Mucosa of stomach (tissue), 1 donor: ENCODE measurements around the gene LORICRIN.

Source experiments
- H3K27me3 ChIP-seq: one replicate; pipeline ENCODE4 v1.7.0; 2013; ENCODE audit warnings: mild to moderate bottlenecking, low read length; ENCODE audit not compliant: control insufficient read depth, insufficient read depth
- H3K36me3 ChIP-seq: one replicate; pipeline ENCODE4 v1.7.0; 2013; ENCODE audit warnings: low read length; ENCODE audit not compliant: control insufficient read depth, insufficient read depth
- H3K4me1 ChIP-seq: one replicate; pipeline ENCODE4 v1.7.0; 2013; ENCODE audit warnings: mild to moderate bottlenecking, low read length; ENCODE audit not compliant: control insufficient read depth, insufficient read depth
- H3K4me3 ChIP-seq: one replicate; pipeline ENCODE4 v1.7.0; 2013; ENCODE audit warnings: low read length
- H3K9ac ChIP-seq: one replicate; pipeline ENCODE4 v1.7.0; 2013; ENCODE audit warnings: mild to moderate bottlenecking, low read length, moderate library complexity
- H3K9me3 ChIP-seq: one replicate; pipeline ENCODE4 v1.7.0; 2013; ENCODE audit warnings: mild to moderate bottlenecking, low read length, moderate library complexity; ENCODE audit not compliant: control insufficient read depth
- donor health status: Pancreatic carcinoma.

The LORICRIN gene

GRCh38 chr1:153231363-153231762, 28.1 kb upstream of the LORICRIN start:
- Histone ChIP-seq H3K9me3 (no peaks in the 10 kb centered on the region), H3K9ac (no peak overlapping the region), H3K4me3 (no peak overlapping the region), H3K36me3 (no peaks in the 10 kb centered on the region), H3K27me3 (no peaks in the 10 kb centered on the region), H3K4me1 (peaks cover 46% of the 10 kb centered on the region)

DNA sequence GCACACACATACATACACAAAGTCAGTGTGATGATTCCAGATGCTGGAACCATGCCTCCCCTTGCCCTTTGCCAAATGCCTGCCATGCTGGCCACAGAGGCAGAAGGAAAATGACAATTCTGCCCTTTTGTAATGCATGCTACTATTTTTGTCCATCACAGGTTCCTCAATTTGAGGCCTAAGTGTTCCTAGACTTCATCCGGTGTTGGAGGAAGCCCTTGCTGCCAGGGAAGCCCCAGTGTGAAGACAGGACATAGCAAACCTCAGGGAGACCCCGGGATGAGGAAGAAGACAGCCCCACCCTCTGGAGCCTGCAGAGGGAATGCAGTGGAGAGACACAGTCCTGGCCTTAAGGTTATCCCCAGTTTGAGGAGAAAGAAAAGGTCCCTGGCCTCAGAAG, 27.7 kb upstream of the LORICRIN start:
- H3K4me1 ChIP-seq: peaks cover 46% of the 10 kb centered on the region
- H3K36me3 ChIP-seq: no peaks in the 10 kb centered on the region
- H3K9me3 ChIP-seq: no peaks in the 10 kb centered on the region
- H3K9ac ChIP-seq: no peak overlapping the region
- no peaks in the 10 kb centered on the region for H3K27me3 ChIP-seq
- no peak overlapping the region for H3K4me3 ChIP-seq

DNA sequence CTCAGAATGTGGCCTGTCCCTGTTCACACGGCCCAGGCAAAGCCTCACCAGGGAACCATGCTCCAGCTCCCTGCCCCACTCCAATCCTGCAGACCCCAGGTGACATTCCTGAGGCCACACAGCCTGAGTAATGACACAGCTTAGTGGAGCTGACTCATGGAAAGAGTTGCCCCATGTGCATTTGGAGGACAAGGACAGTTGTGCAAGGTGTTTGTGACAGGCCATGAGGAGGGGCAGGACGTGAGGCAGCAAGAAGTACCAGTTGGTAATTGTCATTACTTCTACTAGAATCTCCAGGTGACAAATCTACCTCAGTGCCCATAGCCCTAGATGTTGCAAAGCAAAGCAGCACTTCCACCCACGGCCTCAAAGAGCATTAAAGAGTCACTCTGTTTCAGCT, 26.9 kb upstream of the LORICRIN start:
- no peaks in the 10 kb centered on the region for H3K9me3 ChIP-seq
- no peaks in the 10 kb centered on the region for H3K27me3 ChIP-seq
- H3K4me3 ChIP-seq: no peak overlapping the region
- no peaks in the 10 kb centered on the region for H3K36me3 ChIP-seq
- peaks cover 53% of the 10 kb centered on the region for H3K4me1 ChIP-seq
- H3K9ac ChIP-seq: no peak overlapping the region

DNA sequence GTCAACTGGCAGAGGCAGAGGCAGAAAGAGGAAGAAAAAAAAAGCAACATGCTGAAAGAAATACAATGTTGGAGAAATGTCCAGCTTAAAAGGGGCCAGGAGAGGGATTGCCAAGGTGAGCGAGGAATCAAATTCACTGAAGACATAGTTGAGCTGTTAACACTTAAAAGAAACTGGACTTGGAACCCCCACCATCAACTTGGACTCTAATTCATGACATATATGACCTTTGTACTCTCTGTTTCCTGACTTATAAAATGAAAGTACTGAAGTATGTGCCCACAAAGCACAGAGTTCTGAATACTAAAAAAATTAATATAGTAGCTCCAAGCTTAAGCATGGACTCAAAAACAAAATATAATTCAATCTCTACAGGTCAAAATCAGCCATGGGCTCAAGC, 26.0 kb upstream of the LORICRIN start:
- no peak overlapping the region for H3K9ac ChIP-seq
- no peaks in the 10 kb centered on the region for H3K36me3 ChIP-seq

DNA sequence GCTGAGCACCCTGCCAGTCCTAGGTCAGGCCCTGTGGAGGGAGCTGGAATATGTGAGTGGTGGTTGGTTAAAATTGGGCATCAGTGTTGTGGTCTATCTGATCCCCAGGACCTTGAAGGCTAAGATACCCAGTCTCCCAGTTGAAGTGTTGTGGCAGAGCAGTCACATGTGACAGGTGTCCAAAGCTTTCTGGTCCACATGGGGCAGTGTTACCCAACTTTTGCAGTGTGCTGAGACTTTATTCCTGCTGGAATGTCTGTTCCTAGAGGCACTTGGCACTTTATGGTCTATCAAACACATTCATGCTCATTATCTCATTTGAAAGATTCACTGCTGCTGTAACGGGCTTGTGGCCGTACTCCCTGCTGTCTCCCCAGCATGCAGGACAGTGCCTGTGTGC, 21.0 kb upstream of the LORICRIN start:
- H3K9ac ChIP-seq: no peak overlapping the region
- H3K27me3 ChIP-seq: no peaks in the 10 kb centered on the region
- H3K9me3 ChIP-seq: no peaks in the 10 kb centered on the region
- peaks cover 17% of the 10 kb centered on the region for H3K4me1 ChIP-seq
- no peaks in the 10 kb centered on the region for H3K36me3 ChIP-seq
- H3K4me3 ChIP-seq: no peak overlapping the region

More for the DNA sequence above, 26.0 kb upstream of the LORICRIN start:
- Histone ChIP-seq H3K4me3 (no peak overlapping the region), H3K9me3 (no peaks in the 10 kb centered on the region), H3K27me3 (no peaks in the 10 kb centered on the region), H3K4me1 (peaks cover 53% of the 10 kb centered on the region)

DNA sequence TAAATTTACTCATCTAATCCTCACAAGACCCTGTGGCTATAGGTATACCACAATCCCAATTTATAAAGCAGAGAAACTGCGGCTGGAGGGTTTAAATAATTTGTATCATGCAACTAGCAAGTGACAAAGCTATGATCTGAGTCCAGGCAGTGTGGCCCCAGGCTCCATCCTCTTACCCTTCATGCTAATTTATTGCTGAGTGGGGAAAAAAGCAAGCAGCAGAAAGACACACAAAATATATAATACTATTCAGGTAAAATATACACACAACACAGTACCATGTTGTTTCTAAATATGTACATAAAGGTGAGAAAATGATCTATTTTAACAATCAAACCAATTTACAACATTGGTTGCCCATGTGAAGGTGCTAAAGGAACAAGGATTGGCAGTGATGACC, 17.3 kb upstream of the LORICRIN start:
- no peak overlapping the region for H3K4me3 ChIP-seq
- no peaks in the 10 kb centered on the region for H3K27me3 ChIP-seq
- no peaks in the 10 kb centered on the region for H3K9me3 ChIP-seq
- peaks cover 4% of the 10 kb centered on the region for H3K4me1 ChIP-seq
- H3K36me3 ChIP-seq: no peaks in the 10 kb centered on the region
- H3K9ac ChIP-seq: no peak overlapping the region

DNA sequence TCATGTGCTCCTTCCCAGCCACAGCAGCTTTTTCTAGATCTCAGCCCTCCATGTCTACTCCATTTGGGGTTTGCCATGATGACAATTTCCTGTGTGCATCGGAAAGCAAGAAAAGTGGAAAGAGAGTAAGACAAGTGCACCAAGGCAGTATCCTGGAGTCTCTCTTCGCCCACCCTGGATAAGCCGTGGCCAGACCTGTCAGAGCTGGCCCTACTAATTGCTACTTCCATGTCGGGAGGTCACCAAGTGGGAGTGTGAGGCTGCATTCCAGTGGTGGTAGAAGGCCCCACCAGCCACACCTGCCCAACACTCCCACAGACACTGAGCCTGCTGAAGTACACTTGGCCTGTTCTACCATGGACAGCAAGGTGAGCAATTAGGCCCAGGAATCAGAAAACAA, 14.0 kb upstream of the LORICRIN start:
- H3K4me3 ChIP-seq: no peak overlapping the region
- H3K4me1 ChIP-seq: no peaks in the 10 kb centered on the region
- H3K9ac ChIP-seq: no peak overlapping the region
- H3K9me3 ChIP-seq: no peaks in the 10 kb centered on the region
- no peaks in the 10 kb centered on the region for H3K36me3 ChIP-seq
- no peaks in the 10 kb centered on the region for H3K27me3 ChIP-seq

DNA sequence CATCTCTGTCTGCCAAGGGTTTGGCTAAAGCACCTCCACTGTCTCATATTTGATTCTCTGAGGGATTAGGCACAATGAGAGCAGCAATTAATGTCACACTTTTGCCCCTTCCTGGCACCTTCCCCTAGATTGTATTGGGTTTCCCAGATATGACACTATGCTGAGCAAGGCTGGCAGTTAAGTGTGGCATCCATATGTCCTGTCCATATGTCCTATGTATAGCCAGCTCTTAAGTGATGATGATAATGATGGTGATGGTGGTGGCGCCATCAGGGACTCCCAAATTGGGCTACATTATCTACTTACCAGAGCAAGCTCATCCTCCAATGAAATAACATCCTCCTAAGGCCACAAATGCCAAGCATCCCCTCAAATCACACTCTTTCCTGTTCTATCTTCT, 13.5 kb upstream of the LORICRIN start:
- Histone ChIP-seq H3K9ac (no peak overlapping the region), H3K4me3 (no peak overlapping the region), H3K9me3 (no peaks in the 10 kb centered on the region), H3K27me3 (no peaks in the 10 kb centered on the region), H3K36me3 (no peaks in the 10 kb centered on the region), H3K4me1 (no peaks in the 10 kb centered on the region)

GRCh38 chr1:153246825-153247224, 12.7 kb upstream of the LORICRIN start:
- H3K4me3 ChIP-seq: no peak overlapping the region
- no peaks in the 10 kb centered on the region for H3K4me1 ChIP-seq
- H3K9ac ChIP-seq: no peak overlapping the region
- no peaks in the 10 kb centered on the region for H3K36me3 ChIP-seq
- no peaks in the 10 kb centered on the region for H3K27me3 ChIP-seq
- no peaks in the 10 kb centered on the region for H3K9me3 ChIP-seq

DNA sequence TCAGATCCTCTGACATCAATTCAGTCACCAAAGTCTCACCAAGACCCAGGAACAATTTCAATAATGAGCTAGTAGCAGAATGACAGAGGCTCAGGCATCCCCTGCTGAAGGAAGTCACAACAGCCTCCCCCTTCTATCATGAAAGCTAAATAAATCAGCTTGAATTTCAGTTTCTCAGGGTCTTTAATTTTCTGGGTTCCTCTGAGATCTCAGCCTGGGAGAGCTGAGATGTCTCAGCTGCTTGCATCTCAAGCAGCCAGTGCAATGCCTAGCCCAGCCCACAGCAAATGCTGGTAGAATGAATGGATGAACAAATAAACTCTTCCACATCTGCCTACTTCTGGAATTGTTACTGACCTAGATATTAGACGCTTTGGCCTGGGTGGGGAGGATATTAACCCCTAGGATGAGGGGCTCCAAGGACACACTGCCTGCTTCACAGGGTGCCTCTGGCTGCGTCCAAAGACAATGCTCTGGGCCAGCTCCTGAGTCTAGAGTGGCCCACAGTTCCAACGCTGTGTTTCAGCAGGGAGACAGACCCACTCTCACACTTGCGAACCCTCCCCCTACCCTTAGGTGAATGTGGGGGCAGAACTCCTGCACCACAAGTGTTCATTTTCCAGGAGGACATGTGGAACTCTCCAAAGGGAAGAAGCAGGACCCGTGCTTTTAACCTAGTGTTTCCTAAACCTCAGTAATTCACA, 11.2 kb upstream of the LORICRIN start:
- Histone ChIP-seq H3K36me3 (no peaks in the 10 kb centered on the region), H3K27me3 (no peaks in the 10 kb centered on the region), H3K9ac (no peak overlapping the region), H3K4me1 (no peaks in the 10 kb centered on the region), H3K4me3 (no peak overlapping the region), H3K9me3 (no peaks in the 10 kb centered on the region)

- H3K4me3 ChIP-seq: no peak overlapping the region
- H3K27me3 ChIP-seq: no peaks in the 10 kb centered on the region
- no peaks in the 10 kb centered on the region for H3K36me3 ChIP-seq
- H3K9ac ChIP-seq: no peak overlapping the region
- H3K9me3 ChIP-seq: no peaks in the 10 kb centered on the region
- no peaks in the 10 kb centered on the region for H3K4me1 ChIP-seq
Observed at GRCh38 chr1:153250166-153250565, 9.3 kb upstream of the LORICRIN start.

DNA sequence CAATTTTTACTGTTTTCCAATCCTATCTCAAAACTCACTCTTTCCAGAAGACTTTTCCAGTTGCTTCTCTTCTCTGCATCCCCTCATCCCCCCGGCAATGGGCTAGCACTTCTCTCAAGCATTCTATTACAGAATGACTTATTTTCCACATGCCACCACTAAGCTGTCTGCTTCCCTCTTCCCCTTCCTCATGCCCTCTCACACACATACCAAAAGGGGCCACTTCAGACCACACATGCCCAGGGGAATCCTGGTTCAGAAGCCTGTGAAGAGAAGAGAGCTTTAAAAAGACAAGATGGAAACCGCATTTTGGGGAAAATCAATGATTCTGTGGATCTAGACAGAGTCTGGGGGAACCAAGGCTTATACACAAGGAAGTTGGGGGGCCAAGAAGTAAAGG, 8.4 kb upstream of the LORICRIN start:
- no peak overlapping the region for H3K4me3 ChIP-seq

DNA sequence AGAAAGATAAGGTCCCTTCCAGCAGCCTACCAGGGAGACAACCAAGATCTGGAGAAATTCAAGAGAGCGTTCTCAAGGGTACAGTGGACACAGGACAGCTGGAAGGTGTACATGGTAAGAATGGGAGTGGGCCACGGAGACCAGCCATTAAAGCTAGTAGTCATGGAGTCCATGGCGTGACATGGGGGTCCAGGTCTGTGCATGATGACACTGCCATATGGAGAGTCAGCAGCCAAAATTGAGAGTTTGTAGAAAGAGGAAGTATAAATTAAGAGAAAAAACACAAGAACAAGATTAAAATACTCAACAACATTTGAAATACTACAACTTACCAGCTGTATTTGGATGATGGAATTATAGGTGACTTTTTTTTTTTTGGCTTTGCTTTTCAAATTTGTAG, 7.9 kb upstream of the LORICRIN start:
- H3K9me3 ChIP-seq: no peaks in the 10 kb centered on the region
- no peaks in the 10 kb centered on the region for H3K27me3 ChIP-seq

More for the DNA sequence above, 8.4 kb upstream of the LORICRIN start:
- Histone ChIP-seq H3K36me3 (no peaks in the 10 kb centered on the region), H3K9ac (no peak overlapping the region), H3K4me1 (no peaks in the 10 kb centered on the region), H3K27me3 (no peaks in the 10 kb centered on the region), H3K9me3 (no peaks in the 10 kb centered on the region)

More for the DNA sequence above, 7.9 kb upstream of the LORICRIN start:
- H3K9ac ChIP-seq: no peak overlapping the region
- no peaks in the 10 kb centered on the region for H3K4me1 ChIP-seq
- no peak overlapping the region for H3K4me3 ChIP-seq
- H3K36me3 ChIP-seq: no peaks in the 10 kb centered on the region
